ENCODE data around the gene FBXL7. TPM values are rescaled to one million over a fixed set of nuclear protein-coding genes. Genes with fewer than 3 reads are reported as not detected.
A peak's percentile ranks its signal among the peaks of the same experiment; 100 is the strongest.

Gene FBXL7
- total RNA-seq, 1 donor from 2014 or later, result 13.3 TPM

- intact Hi-C loops (cut with DNase I), result no loop called here
- ATAC-seq, result no peak
- DNase-seq, result no peak
- no peaks in the 10 kb centered on the region for H3K36me3 ChIP-seq
- TF ChIP-seq, protein P1, sequence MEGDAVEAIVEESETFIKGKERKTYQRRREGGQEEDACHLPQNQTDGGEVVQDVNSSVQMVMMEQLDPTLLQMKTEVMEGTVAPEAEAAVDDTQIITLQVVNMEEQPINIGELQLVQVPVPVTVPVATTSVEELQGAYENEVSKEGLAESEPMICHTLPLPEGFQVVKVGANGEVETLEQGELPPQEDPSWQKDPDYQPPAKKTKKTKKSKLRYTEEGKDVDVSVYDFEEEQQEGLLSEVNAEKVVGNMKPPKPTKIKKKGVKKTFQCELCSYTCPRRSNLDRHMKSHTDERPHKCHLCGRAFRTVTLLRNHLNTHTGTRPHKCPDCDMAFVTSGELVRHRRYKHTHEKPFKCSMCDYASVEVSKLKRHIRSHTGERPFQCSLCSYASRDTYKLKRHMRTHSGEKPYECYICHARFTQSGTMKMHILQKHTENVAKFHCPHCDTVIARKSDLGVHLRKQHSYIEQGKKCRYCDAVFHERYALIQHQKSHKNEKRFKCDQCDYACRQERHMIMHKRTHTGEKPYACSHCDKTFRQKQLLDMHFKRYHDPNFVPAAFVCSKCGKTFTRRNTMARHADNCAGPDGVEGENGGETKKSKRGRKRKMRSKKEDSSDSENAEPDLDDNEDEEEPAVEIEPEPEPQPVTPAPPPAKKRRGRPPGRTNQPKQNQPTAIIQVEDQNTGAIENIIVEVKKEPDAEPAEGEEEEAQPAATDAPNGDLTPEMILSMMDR (IDR thresholded peaks at IDR 0.05), result no peak
- no peak overlapping the region for H3K27ac ChIP-seq
- H3K4me1 ChIP-seq, result peaks cover 6% of the 10 kb centered on the region
- H3K4me3 ChIP-seq, result no peak overlapping the region
- H3K9me3 ChIP-seq, result no peaks in the 10 kb centered on the region
- H3K27me3 ChIP-seq, result no peaks in the 10 kb centered on the region
These were observed 179.2 kb downstream of the FBXL7 start for GRCh38 chr5:15679161-15679560.

DNA sequence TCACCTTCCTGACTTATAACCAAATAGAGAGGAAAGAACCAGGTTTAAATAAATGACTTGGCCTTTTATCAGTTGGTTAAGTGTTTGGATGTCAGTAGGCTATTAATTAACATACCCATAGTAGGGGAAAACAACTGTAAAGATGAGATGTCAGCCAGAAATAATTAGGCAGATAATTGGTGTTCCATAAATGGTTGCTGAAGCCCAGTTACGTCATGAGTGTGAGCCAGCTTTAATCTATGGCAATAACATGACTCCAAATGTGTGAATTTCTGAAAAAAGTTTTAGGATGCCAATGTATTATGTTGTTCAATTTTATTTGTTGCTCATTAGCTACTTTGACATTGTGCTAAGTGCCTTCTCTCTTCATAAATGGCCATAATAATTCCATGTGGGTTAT lies 180.5 kb downstream of the FBXL7 start:
- Histone ChIP-seq H3K4me3 (no peak overlapping the region), H3K36me3 (no peaks in the 10 kb centered on the region), H3K27me3 (no peaks in the 10 kb centered on the region), H3K27ac (no peak overlapping the region), H3K9me3 (no peaks in the 10 kb centered on the region), H3K4me1 (peaks cover 6% of the 10 kb centered on the region)
- TF ChIP-seq, protein P1 (IDR thresholded peaks at IDR 0.05), result no peak
- intact Hi-C loops (cut with DNase I), result no loop called here
- ATAC-seq (no peak), DNase-seq (no peak)

GRCh38 chr5:15682122-15682521 lies 182.1 kb downstream of the FBXL7 start:
- no peaks in the 10 kb centered on the region for H3K27me3 ChIP-seq
- H3K4me1 ChIP-seq, result peaks cover 10% of the 10 kb centered on the region
- no peak overlapping the region for H3K4me3 ChIP-seq
- TF ChIP-seq, protein P1 (IDR thresholded peaks at IDR 0.05), result no peak
- ATAC-seq, result no peak
- H3K27ac ChIP-seq, result no peak overlapping the region
- intact Hi-C loops (cut with DNase I), result no loop called here
- DNase-seq, result no peak
- H3K36me3 ChIP-seq, result no peaks in the 10 kb centered on the region
- no peaks in the 10 kb centered on the region for H3K9me3 ChIP-seq

GRCh38 chr5:15682566-15682965 lies 182.6 kb downstream of the FBXL7 start:
- ATAC-seq (no peak), DNase-seq (no peak)
- peaks cover 10% of the 10 kb centered on the region for H3K4me1 ChIP-seq
- no peaks in the 10 kb centered on the region for H3K27me3 ChIP-seq
- no peaks in the 10 kb centered on the region for H3K9me3 ChIP-seq
- TF ChIP-seq, protein P1 (IDR thresholded peaks at IDR 0.05), result no peak
- intact Hi-C loops (cut with DNase I), result no loop called here
- no peaks in the 10 kb centered on the region for H3K36me3 ChIP-seq
- no peak overlapping the region for H3K4me3 ChIP-seq
- H3K27ac ChIP-seq, result no peak overlapping the region

DNA sequence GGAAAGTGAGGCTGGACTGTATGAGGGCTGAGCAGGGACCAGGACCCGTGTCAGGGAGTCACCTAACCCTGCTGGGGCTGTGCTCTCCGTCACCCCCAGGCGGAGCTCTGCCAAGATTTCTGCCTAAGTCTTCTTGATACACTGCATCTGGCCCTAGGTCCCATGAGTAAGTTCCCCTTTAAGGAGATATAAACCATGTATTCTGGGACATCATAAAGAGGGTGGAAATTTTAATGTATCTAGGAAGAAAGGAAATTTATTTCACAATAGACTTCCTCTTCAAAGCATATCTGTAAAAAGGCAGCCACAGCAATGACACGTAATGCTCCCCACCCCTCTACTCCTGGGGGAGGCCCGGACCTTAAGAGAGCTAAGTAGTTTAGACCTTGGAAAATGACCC lies 183.4 kb downstream of the FBXL7 start:
- no peak overlapping the region for H3K4me3 ChIP-seq
- H3K36me3 ChIP-seq, result no peaks in the 10 kb centered on the region
- peaks cover 10% of the 10 kb centered on the region for H3K4me1 ChIP-seq
- H3K9me3 ChIP-seq, result no peaks in the 10 kb centered on the region
- no peaks in the 10 kb centered on the region for H3K27me3 ChIP-seq
- TF ChIP-seq, protein P1 (IDR thresholded peaks at IDR 0.05), result peak; percentile 18
- no peak overlapping the region for H3K27ac ChIP-seq
- intact Hi-C loops (cut with DNase I), result no loop called here
- DNase-seq, result no peak
- ATAC-seq, result no peak

- no peaks in the 10 kb centered on the region for H3K36me3 ChIP-seq
- H3K4me1 ChIP-seq, result peaks cover 10% of the 10 kb centered on the region
- H3K4me3 ChIP-seq, result no peak overlapping the region
- TF ChIP-seq, protein P1 (IDR thresholded peaks at IDR 0.05), result no peak
- intact Hi-C loops (cut with DNase I), result no loop called here
- H3K27ac ChIP-seq, result no peak overlapping the region
- no peak for ATAC-seq
- DNase-seq, result no peak
- H3K9me3 ChIP-seq, result no peaks in the 10 kb centered on the region
- no peaks in the 10 kb centered on the region for H3K27me3 ChIP-seq
These were observed 187.4 kb downstream of the FBXL7 start for GRCh38 chr5:15687401-15687800.
